ENCODE results near the gene ICAM1. TPM values are rescaled to one million over a fixed set of nuclear protein-coding genes. Genes with fewer than 3 reads are reported as not detected.

The ICAM1 gene
- total and polyA plus RNA-seq, 2 of the 13 experiments (the other 11 are each of a cell fraction or from before 2014, with no cell fraction given): 37.9 to 98.4 TPM

- Histone ChIP-seq H3K9ac (ENCODE audit: insufficient read depth, low read depth, low read length) (no peak overlapping the region), H3K27me3 (ENCODE audit: control insufficient read depth in 1 of 2, insufficient read depth in 2 of 2, low read length in 2 of 2) (no peaks in the 10 kb centered on the region), H3K36me3 (replicated peaks in 1 of 2; ENCODE audit: control insufficient read depth in 1 of 2, insufficient read depth in 2 of 2, low read length in 2 of 2) (peaks cover 22 to 32% of the 10 kb centered on the region in 2 experiments), H2AFZ (ENCODE audit: low read length) (no peak overlapping the region), H3K4me2 (ENCODE audit: low read depth, low read length) (no peak overlapping the region), H3K4me1 (ENCODE audit: insufficient read depth, low read length) (peaks cover 44% of the 10 kb centered on the region), H3K4me3 (replicated peaks in 1 of 3; ENCODE audit: insufficient read depth in 1 of 3, low read depth in 2 of 3, low read length in 3 of 3) (no peak overlapping the region), H3K79me2 (ENCODE audit: insufficient read depth, low read length) (no peaks in the 10 kb centered on the region), H4K20me1 (ENCODE audit: insufficient read depth, low read length) (0 out of 2 replicates have a peak, but pooled peaks cover 6% of the 10 kb centered on the region), H3K9me3 (ENCODE audit: low read length) (no peaks in the 10 kb centered on the region), H3K27ac (ENCODE audit: extremely low read length, insufficient read depth, low read length) (no peak overlapping the region)
- ChIA-PET POLR2A (interaction anchor here (2.1 kb wide), 1 partner anchor 13 kb away, joined by 9 read pairs; the partner anchor contains the start of gene ICAM1), CTCF (ENCODE audit: low intra/inter-chr PET ratio, low total read pairs) (no interaction called here)
- no peak for DNase-seq (ENCODE audit: low spot score)
- no TSS peak for BruUV-seq (replicated peaks)
- intact Hi-C loops (cut with micrococcal nuclease; ENCODE audit: unreplicated experiment) (no loop called here), in situ Hi-C loops (cut with HindIII; ENCODE audit: extremely low pct_ligation_motif_present, low pct_unique_long_range_greater_than_20kb) (no loop called here)
- FAIRE-seq: no peak
- over 99% methylated on average over 25 of the region's 34 CpGs for WGBS (ENCODE audit: low lambda C conversion rate)
- ATAC-seq: no peak
- 0 out of 2 replicates have a peak, but pooled peaks have one; percentile 14 for TF ChIP-seq RBFOX2 (IDR thresholded peaks at IDR 0.05; ENCODE audit: low read depth, low read length)
- TF ChIP-seq TP53 (CRISPR knock-in tag; conservative IDR thresholded peaks at IDR 0.05): no peak
- 0 out of 4 replicates have a peak, but pooled peaks of 1 of the 2 experiments have one; percentile 16 for TF ChIP-seq POLR2A (IDR thresholded peaks at IDR 0.05; ENCODE audit: insufficient read depth in 1 of 2, low read depth in 2 of 2, low read length in 2 of 2)
Measured at GRCh38 chr19:10284065-10284959, 13.4 kb downstream of the ICAM1 start.

- in situ Hi-C loops (cut with HindIII; ENCODE audit: extremely low pct_ligation_motif_present, low pct_unique_long_range_greater_than_20kb): no loop called here
- intact Hi-C loops (cut with micrococcal nuclease; ENCODE audit: unreplicated experiment): no loop called here
- Histone ChIP-seq H3K4me2 (ENCODE audit: low read depth, low read length) (no peak overlapping the region), H3K9ac (ENCODE audit: insufficient read depth, low read depth, low read length) (no peak overlapping the region), H3K27ac (ENCODE audit: extremely low read length, insufficient read depth, low read length) (no peak overlapping the region), H2AFZ (ENCODE audit: low read length) (no peak overlapping the region), H3K9me3 (ENCODE audit: low read length) (no peaks in the 10 kb centered on the region), H3K36me3 (replicated peaks in 1 of 2; ENCODE audit: control insufficient read depth in 1 of 2, insufficient read depth in 2 of 2, low read length in 2 of 2) (peaks cover 19 to 28% of the 10 kb centered on the region in 2 experiments), H3K27me3 (ENCODE audit: control insufficient read depth in 1 of 2, insufficient read depth in 2 of 2, low read length in 2 of 2) (peaks cover 0 to under 1% of the 10 kb centered on the region in 2 experiments; a peak in 1 of 5 replicates), H3K4me1 (ENCODE audit: insufficient read depth, low read length) (peaks cover 48% of the 10 kb centered on the region), H3K79me2 (ENCODE audit: insufficient read depth, low read length) (no peaks in the 10 kb centered on the region), H4K20me1 (ENCODE audit: insufficient read depth, low read length) (0 out of 2 replicates have a peak, but pooled peaks cover 6% of the 10 kb centered on the region), H3K4me3 (replicated peaks in 1 of 3; ENCODE audit: insufficient read depth in 1 of 3, low read depth in 2 of 3, low read length in 3 of 3) (no peak overlapping the region)
- ATAC-seq (no peak), FAIRE-seq (no peak), DNase-seq (ENCODE audit: low spot score) (no peak)
- ChIA-PET POLR2A (interaction anchor here (1.0 to 2.1 kb wide), 2 partner anchors 14 to 26 kb away, joined by 3 to 9 read pairs; partner anchors contain the start of gene ICAM1), CTCF (ENCODE audit: low intra/inter-chr PET ratio, low total read pairs) (no interaction called here)
- BruUV-seq (replicated peaks): no TSS peak
- 97% methylated on average over 12 of the region's 13 CpGs for WGBS (ENCODE audit: low lambda C conversion rate)
- TF ChIP-seq ATRX (CRISPR knock-in tag; IDR thresholded peaks at IDR 0.05; ENCODE audit: borderline replicate concordance) (no peak), ZBTB33 (CRISPR knock-in tag; IDR thresholded peaks at IDR 0.05) (0 out of 2 replicates have a peak, but pooled peaks have one; percentile 29)
Measured at GRCh38 chr19:10284960-10285278, 14.0 kb downstream of the ICAM1 start.

Data from HepG2 (cell line).